Mesothelial cell of epicardium (in vitro differentiated cells): ENCODE data around the gene CDKN2B-AS1. TPM values are rescaled to one million over a fixed set of nuclear protein-coding genes. Genes with fewer than 3 reads are reported as not detected.

Source experiments
- DNase-seq, 2 experiments: peaks; one replicate each; pipeline ENCODE4 v3.0.0; 2021; ENCODE audit warnings: low spot score in 2 of 2; ENCODE audit not compliant: unreplicated experiment in 2 of 2
- H3K27ac Mint-ChIP-seq: 2 replicates; pipeline ENCODE4 v1.8.0; 2021; ENCODE audit warnings: mixed read lengths
- H3K27me3 Mint-ChIP-seq: 2 replicates; pipeline ENCODE4 v1.8.0; 2021; ENCODE audit warnings: low read depth, mixed read lengths
- H3K36me3 Mint-ChIP-seq: 2 replicates; pipeline ENCODE4 v1.8.0; 2021; ENCODE audit warnings: mixed read lengths
- H3K4me1 Mint-ChIP-seq: 2 replicates; pipeline ENCODE4 v1.8.0; 2021; ENCODE audit warnings: mixed read lengths
- H3K4me3 Mint-ChIP-seq: 2 replicates; pipeline ENCODE4 v1.8.0; 2021; ENCODE audit warnings: mild to moderate bottlenecking, moderate library complexity, mixed read lengths
- H3K9me3 Mint-ChIP-seq: 2 replicates; pipeline ENCODE4 v1.8.0; 2021; ENCODE audit warnings: mixed read lengths
- CTCF ChIP-seq: fragments of 200-600 bp; sonication (generic); IDR thresholded peaks from one replicate; pipeline ENCODE4 v1.5.0; 2021; ENCODE audit warnings: antibody characterized with exemption; ENCODE audit not compliant: unreplicated experiment
- total RNA-seq: library from RNA; stranded (reverse); gene quantifications from 3 replicates; pipeline ENCODE4 v1.2.1, GENCODE V29; 2021

The CDKN2B-AS1 gene
- total RNA-seq, 1 donor from 2014 or later, result 10.8 TPM

GRCh38 chr9:21993007-21993406, 1.6 kb upstream of the CDKN2B-AS1 start:
- H3K27me3 Mint-ChIP-seq, result peaks cover 37% of the 10 kb centered on the region

GRCh38 chr9:21993893-21994555, 567 bp upstream of the CDKN2B-AS1 start, which contains the start of gene CDKN2A:
Gene CDKN2A, minus strand, starts transcription at chr9:21994392.
- H3K4me3 Mint-ChIP-seq, result peak within 1 kb of the TSS; percentile 94
- no peaks in the 10 kb centered on the region for H3K9me3 Mint-ChIP-seq
- peaks cover 25% of the 10 kb centered on the region for H3K4me1 Mint-ChIP-seq
- peaks cover 29% of the 10 kb centered on the region for H3K27me3 Mint-ChIP-seq
- peak; percentile 33 to 62 for DNase-seq
- no peak for TF ChIP-seq CTCF
- peak within 1 kb of the TSS; percentile 98 for H3K27ac Mint-ChIP-seq
- peaks cover 4% of the 10 kb centered on the region for H3K36me3 Mint-ChIP-seq

More at GRCh38 chr9:21993007-21993406, 1.6 kb upstream of the CDKN2B-AS1 start:
- no peak for TF ChIP-seq CTCF
- Mint-ChIP-seq H3K27ac (peak overlapping the region; percentile 90), H3K36me3 (peaks cover 4% of the 10 kb centered on the region), H3K4me3 (peak overlapping the region; percentile 94), H3K9me3 (no peaks in the 10 kb centered on the region), H3K4me1 (peaks cover 28% of the 10 kb centered on the region)
- DNase-seq, result no peak

- peak overlapping the region; percentile 94 for H3K4me3 Mint-ChIP-seq
- peak overlapping the region; percentile 98 for H3K27ac Mint-ChIP-seq
- no peak for TF ChIP-seq CTCF
- DNase-seq, result peak; percentile 48 to 76
- H3K36me3 Mint-ChIP-seq, result no peaks in the 10 kb centered on the region
- peaks cover 25% of the 10 kb centered on the region for H3K4me1 Mint-ChIP-seq
- peaks cover 17% of the 10 kb centered on the region for H3K27me3 Mint-ChIP-seq
- no peaks in the 10 kb centered on the region for H3K9me3 Mint-ChIP-seq
Measured at GRCh38 chr9:21995006-21995665, 545 bp downstream of the CDKN2B-AS1 start.

- Mint-ChIP-seq H3K9me3 (no peaks in the 10 kb centered on the region), H3K27me3 (peaks cover 11% of the 10 kb centered on the region), H3K27ac (peak overlapping the region; percentile 98), H3K36me3 (no peaks in the 10 kb centered on the region), H3K4me1 (peaks cover 23% of the 10 kb centered on the region), H3K4me3 (peak overlapping the region; percentile 94)
- TF ChIP-seq CTCF, result no peak
- peak; percentile 32 to 66 for DNase-seq
Measured at GRCh38 chr9:21995666-21996398, 1.2 kb downstream of the CDKN2B-AS1 start.

GRCh38 chr9:21996438-21996837, 1.8 kb downstream of the CDKN2B-AS1 start:
- Mint-ChIP-seq H3K4me1 (peaks cover 19% of the 10 kb centered on the region), H3K27ac (peak overlapping the region; percentile 31), H3K9me3 (no peaks in the 10 kb centered on the region), H3K27me3 (peaks cover 8% of the 10 kb centered on the region), H3K36me3 (no peaks in the 10 kb centered on the region), H3K4me3 (peak overlapping the region; percentile 94)
- DNase-seq, result no peak
- TF ChIP-seq CTCF, result no peak
